Activated CD4-positive, alpha-beta T cell treated with anti-CD3 and anti-CD28 coated beads for 36 hours (primary cell): ENCODE measurements around the gene PCAT7. TPM values are rescaled to one million over a fixed set of nuclear protein-coding genes. Genes with fewer than 3 reads are reported as not detected.

Experiments
- ATAC-seq: fragments of 200-7000 bp; cut with Tn5 transposase; one replicate; pipeline ENCODE4 v1.10.0; 2021; ENCODE audit warnings: mild to moderate bottlenecking, moderate library complexity
- CTCF ChIA-PET: fragments of 350-600 bp; sonication (Branson Sonifier 250); formaldehyde crosslinking; loops from one replicate; lab custom pipeline; 2021; ENCODE audit warnings: antibody characterized with exemption; lab: Charles Lee
- POLR2A ChIA-PET: fragments of 350-600 bp; sonication (Branson Sonifier 250); formaldehyde crosslinking; loops from one replicate; lab custom pipeline; 2021; ENCODE audit warnings: antibody characterized with exemption, inconsistent platforms; lab: Charles Lee
- DNase-seq: peaks from one replicate; pipeline ENCODE4 v3.0.0-alpha.2; 2020
- H3K27ac Mint-ChIP-seq: one replicate; pipeline ENCODE4 v1.8.0; 2021; ENCODE audit warnings: mixed read lengths
- H3K27me3 Mint-ChIP-seq: one replicate; pipeline ENCODE4 v1.8.0; 2021; ENCODE audit warnings: mixed read lengths
- H3K36me3 Mint-ChIP-seq: one replicate; pipeline ENCODE4 v1.8.0; 2021; ENCODE audit warnings: low read depth, mixed read lengths
- H3K4me1 Mint-ChIP-seq: one replicate; pipeline ENCODE4 v1.8.0; 2021; ENCODE audit warnings: mixed read lengths
- H3K4me3 Mint-ChIP-seq: one replicate; pipeline ENCODE4 v1.8.0; 2021; ENCODE audit warnings: mild to moderate bottlenecking, moderate library complexity, mixed read lengths
- H3K9me3 Mint-ChIP-seq: one replicate; pipeline ENCODE4 v1.8.0; 2021; ENCODE audit warnings: low read depth, mixed read lengths
- intact Hi-C, 2 experiments: fragments of 100-400 bp; cut with DNase I in 1 of 2; cut with micrococcal nuclease in 1 of 2; formaldehyde crosslinking; loops; one replicate each; pipeline versions ENCODE4 v1.14.2 to v1.15.1; 2022 to 2024; cut with DNase I, micrococcal nuclease
- total RNA-seq, 2 experiments: library from RNA; stranded (reverse); gene quantifications; one replicate each; pipeline ENCODE4 v1.2.3, GENCODE V29; 2021

Gene PCAT7
- total RNA-seq, 2 experiments from 2014 or later: not detected

- no peak overlapping the region for H3K27ac Mint-ChIP-seq
- H3K36me3 Mint-ChIP-seq: peaks cover 1% of the 10 kb centered on the region
- H3K4me1 Mint-ChIP-seq: peaks cover 10% of the 10 kb centered on the region
- H3K27me3 Mint-ChIP-seq: peaks cover 18% of the 10 kb centered on the region
- DNase-seq: no peak
- H3K9me3 Mint-ChIP-seq: no peaks in the 10 kb centered on the region
- ATAC-seq: no peak
- no peak overlapping the region for H3K4me3 Mint-ChIP-seq
- intact Hi-C loops: no loop called here
- ChIA-PET POLR2A (no interaction called here), CTCF (no interaction called here)
Measured at GRCh38 chr9:94606646-94607422, 52.0 kb downstream of the PCAT7 start.

GRCh38 chr9:94607423-94607691 lies 52.5 kb downstream of the PCAT7 start:
- Mint-ChIP-seq H3K9me3 (no peaks in the 10 kb centered on the region), H3K4me1 (peaks cover 15% of the 10 kb centered on the region), H3K36me3 (peaks cover 1% of the 10 kb centered on the region), H3K4me3 (no peak overlapping the region), H3K27me3 (peaks cover 18% of the 10 kb centered on the region), H3K27ac (no peak overlapping the region)
- no peak for ATAC-seq
- ChIA-PET CTCF (no interaction called here), POLR2A (no interaction called here)
- intact Hi-C loops: no loop called here
- DNase-seq: no peak

GRCh38 chr9:94610181-94610606 lies 55.3 kb downstream of the PCAT7 start:
- POLR2A ChIA-PET: no interaction called here
- H3K27me3 Mint-ChIP-seq: peaks cover 24% of the 10 kb centered on the region

GRCh38 chr9:94611638-94612068 lies 56.8 kb downstream of the PCAT7 start:
- intact Hi-C loops: no loop called here
- peak; percentile 92 for ATAC-seq
- Mint-ChIP-seq H3K4me1 (peaks cover 9% of the 10 kb centered on the region), H3K9me3 (no peaks in the 10 kb centered on the region), H3K4me3 (no peak overlapping the region), H3K36me3 (peaks cover 1% of the 10 kb centered on the region), H3K27me3 (peaks cover 26% of the 10 kb centered on the region), H3K27ac (peak overlapping the region; percentile 14)
- ChIA-PET CTCF (interaction anchor here (0.7 kb wide), 1 partner anchor 9 kb away, joined by 5 read pairs; no protein-coding TSS in a partner anchor), POLR2A (no interaction called here)
- peak; percentile 83 for DNase-seq

More at GRCh38 chr9:94610181-94610606, 55.3 kb downstream of the PCAT7 start:
- no peaks in the 10 kb centered on the region for H3K9me3 Mint-ChIP-seq
- DNase-seq (no peak), ATAC-seq (no peak)
- H3K4me3 Mint-ChIP-seq: no peak overlapping the region
- intact Hi-C loops: no loop called here
- H3K4me1 Mint-ChIP-seq: peaks cover 9% of the 10 kb centered on the region
- CTCF ChIA-PET: interaction anchor here (0.6 kb wide), 1 partner anchor 304 kb away, joined by 3 read pairs; no protein-coding TSS in a partner anchor
- H3K27ac Mint-ChIP-seq: no peak overlapping the region
- H3K36me3 Mint-ChIP-seq: peaks cover 1% of the 10 kb centered on the region

- H3K27me3 Mint-ChIP-seq: peaks cover 23% of the 10 kb centered on the region
- H3K36me3 Mint-ChIP-seq: no peaks in the 10 kb centered on the region
- intact Hi-C loops: no loop called here
- POLR2A ChIA-PET: no interaction called here
- H3K4me3 Mint-ChIP-seq: no peak overlapping the region
- DNase-seq (no peak), ATAC-seq (no peak)
- CTCF ChIA-PET: interaction anchor here (0.6 to 0.7 kb wide), 2 partner anchors 9 to 25 kb away, joined by 4 to 5 read pairs; no protein-coding TSS in a partner anchor
- H3K9me3 Mint-ChIP-seq: no peaks in the 10 kb centered on the region
- H3K27ac Mint-ChIP-seq: no peak overlapping the region
- peaks cover 9% of the 10 kb centered on the region for H3K4me1 Mint-ChIP-seq
Measured at GRCh38 chr9:94612071-94612470, 57.2 kb downstream of the PCAT7 start.

GRCh38 chr9:94613003-94613402 lies 58.1 kb downstream of the PCAT7 start:
- intact Hi-C loops: no loop called here
- H3K4me3 Mint-ChIP-seq: no peak overlapping the region
- H3K9me3 Mint-ChIP-seq: no peaks in the 10 kb centered on the region
- no peak for DNase-seq
- ATAC-seq: no peak
- peaks cover 22% of the 10 kb centered on the region for H3K27me3 Mint-ChIP-seq
- CTCF ChIA-PET: interaction anchor here (1.2 kb wide), 1 partner anchor 518 kb away, joined by 4 read pairs; no protein-coding TSS in a partner anchor
- H3K4me1 Mint-ChIP-seq: peaks cover 9% of the 10 kb centered on the region
- no peak overlapping the region for H3K27ac Mint-ChIP-seq
- no peaks in the 10 kb centered on the region for H3K36me3 Mint-ChIP-seq
- POLR2A ChIA-PET: no interaction called here

- H3K27me3 Mint-ChIP-seq: peaks cover 8% of the 10 kb centered on the region
- ATAC-seq: no peak
- POLR2A ChIA-PET: no interaction called here
- no peaks in the 10 kb centered on the region for H3K36me3 Mint-ChIP-seq
- H3K4me1 Mint-ChIP-seq: peaks cover 5% of the 10 kb centered on the region
- no peak for DNase-seq
- H3K27ac Mint-ChIP-seq: no peak overlapping the region
- CTCF ChIA-PET: interaction anchor here (0.6 kb wide), 2 partner anchors 25 to 558 kb away, joined by 3 to 7 read pairs; no protein-coding TSS in a partner anchor
- no peak overlapping the region for H3K4me3 Mint-ChIP-seq
- no peaks in the 10 kb centered on the region for H3K9me3 Mint-ChIP-seq
- intact Hi-C loops: no loop called here
Measured at GRCh38 chr9:94619026-94619425, 64.1 kb downstream of the PCAT7 start.

Other genes with a start within 250 kb of the PCAT7 start
- not detected for gene NUTM2F, start 226.4 kb upstream of the PCAT7 start, total RNA-seq
- not detected for gene FBP2, start 38.7 kb downstream of the PCAT7 start, total RNA-seq
- under 1 TPM; 0.39 to 0.47 TPM for gene FBP1, start 84.4 kb downstream of the PCAT7 start, total RNA-seq
- gene AOPEP, start 171.6 kb downstream of the PCAT7 start, total RNA-seq: 1 to 10 TPM; 8.9 to 9.5 TPM